Gastroesophageal sphincter (tissue), 3 donors: ENCODE results near the gene TMCO4.

Experiments used
- EP300 ChIP-seq: sonication (generic); formaldehyde crosslinking; IDR thresholded peaks from one replicate; pipeline ENCODE4 v1.6.1; 2017; ENCODE audit warnings: antibody characterized with exemption, mild to moderate bottlenecking
- POLR2A ChIP-seq, 2 donors: fragments of 450-650 bp; IDR thresholded peaks; one replicate each; pipeline ENCODE4 v1.6.1; 2017; ENCODE audit warnings: antibody characterized with exemption in 2 of 2, mild to moderate bottlenecking in 2 of 2, moderate library complexity in 1 of 2
- POLR2AphosphoS5 ChIP-seq: sonication (generic); formaldehyde crosslinking; IDR thresholded peaks from one replicate; pipeline ENCODE4 v1.6.1; 2017; ENCODE audit warnings: antibody characterized with exemption
- TF ChIP-seq, protein P1 (sequence below), 4 experiments: fragments of 200-600 bp in 2 of 4; fragments of 450-650 bp in 2 of 4; sonication (generic) in 1 of 4; IDR thresholded peaks; one replicate each; pipeline ENCODE4 v1.5.1; 2017 to 2019; ENCODE audit warnings: antibody characterized with exemption in 4 of 4, mild to moderate bottlenecking in 2 of 4, moderate library complexity in 2 of 4

DNA sequence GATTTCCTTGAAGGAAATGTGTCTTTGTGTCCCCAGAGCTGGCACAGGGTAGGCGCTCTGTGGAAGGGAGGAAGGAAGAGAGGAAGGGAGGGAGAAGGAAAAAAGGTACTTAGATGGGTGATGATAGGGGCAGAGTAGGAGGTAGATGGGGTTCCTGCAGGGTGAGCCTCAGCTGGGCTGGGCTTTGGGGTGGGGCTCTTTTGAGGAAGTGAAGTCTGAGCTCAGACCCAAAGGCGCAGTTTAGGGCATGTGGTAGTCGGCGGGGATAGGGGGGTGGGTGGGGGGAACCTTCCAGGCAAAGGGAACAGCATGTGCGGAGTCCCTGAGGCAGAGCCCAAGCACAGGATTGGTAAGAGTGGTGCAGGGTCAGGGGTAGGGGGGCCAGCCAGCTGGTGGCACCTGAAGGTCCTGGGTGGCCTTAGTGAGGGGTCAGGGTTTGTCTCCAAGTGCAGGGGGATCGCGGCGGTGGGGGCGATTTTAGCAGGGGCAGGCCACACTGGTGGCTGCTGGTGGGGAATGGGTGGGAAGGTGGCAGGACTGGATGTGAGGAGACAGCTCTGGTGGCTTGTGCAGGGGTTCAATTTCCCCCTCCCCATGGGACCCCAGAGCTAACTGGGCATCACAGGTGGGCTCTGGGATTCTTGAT, 143.5 kb downstream of the TMCO4 start:
- TF ChIP-seq, protein P1, sequence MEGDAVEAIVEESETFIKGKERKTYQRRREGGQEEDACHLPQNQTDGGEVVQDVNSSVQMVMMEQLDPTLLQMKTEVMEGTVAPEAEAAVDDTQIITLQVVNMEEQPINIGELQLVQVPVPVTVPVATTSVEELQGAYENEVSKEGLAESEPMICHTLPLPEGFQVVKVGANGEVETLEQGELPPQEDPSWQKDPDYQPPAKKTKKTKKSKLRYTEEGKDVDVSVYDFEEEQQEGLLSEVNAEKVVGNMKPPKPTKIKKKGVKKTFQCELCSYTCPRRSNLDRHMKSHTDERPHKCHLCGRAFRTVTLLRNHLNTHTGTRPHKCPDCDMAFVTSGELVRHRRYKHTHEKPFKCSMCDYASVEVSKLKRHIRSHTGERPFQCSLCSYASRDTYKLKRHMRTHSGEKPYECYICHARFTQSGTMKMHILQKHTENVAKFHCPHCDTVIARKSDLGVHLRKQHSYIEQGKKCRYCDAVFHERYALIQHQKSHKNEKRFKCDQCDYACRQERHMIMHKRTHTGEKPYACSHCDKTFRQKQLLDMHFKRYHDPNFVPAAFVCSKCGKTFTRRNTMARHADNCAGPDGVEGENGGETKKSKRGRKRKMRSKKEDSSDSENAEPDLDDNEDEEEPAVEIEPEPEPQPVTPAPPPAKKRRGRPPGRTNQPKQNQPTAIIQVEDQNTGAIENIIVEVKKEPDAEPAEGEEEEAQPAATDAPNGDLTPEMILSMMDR (IDR thresholded peaks at IDR 0.05), result no peak
- TF ChIP-seq POLR2A (IDR thresholded peaks at IDR 0.05), result no peak
- TF ChIP-seq POLR2AphosphoS5, result no peak
- TF ChIP-seq EP300, result no peak
